Measurements from ENCODE around the gene POLE3.

- TF ChIP-seq EZH2 (IDR thresholded peaks at IDR 0.05; ENCODE audit: borderline replicate concordance, insufficient read depth, low read depth, low read length, poor library complexity, severe bottlenecking): no peak
- TF ChIP-seq, protein P1, sequence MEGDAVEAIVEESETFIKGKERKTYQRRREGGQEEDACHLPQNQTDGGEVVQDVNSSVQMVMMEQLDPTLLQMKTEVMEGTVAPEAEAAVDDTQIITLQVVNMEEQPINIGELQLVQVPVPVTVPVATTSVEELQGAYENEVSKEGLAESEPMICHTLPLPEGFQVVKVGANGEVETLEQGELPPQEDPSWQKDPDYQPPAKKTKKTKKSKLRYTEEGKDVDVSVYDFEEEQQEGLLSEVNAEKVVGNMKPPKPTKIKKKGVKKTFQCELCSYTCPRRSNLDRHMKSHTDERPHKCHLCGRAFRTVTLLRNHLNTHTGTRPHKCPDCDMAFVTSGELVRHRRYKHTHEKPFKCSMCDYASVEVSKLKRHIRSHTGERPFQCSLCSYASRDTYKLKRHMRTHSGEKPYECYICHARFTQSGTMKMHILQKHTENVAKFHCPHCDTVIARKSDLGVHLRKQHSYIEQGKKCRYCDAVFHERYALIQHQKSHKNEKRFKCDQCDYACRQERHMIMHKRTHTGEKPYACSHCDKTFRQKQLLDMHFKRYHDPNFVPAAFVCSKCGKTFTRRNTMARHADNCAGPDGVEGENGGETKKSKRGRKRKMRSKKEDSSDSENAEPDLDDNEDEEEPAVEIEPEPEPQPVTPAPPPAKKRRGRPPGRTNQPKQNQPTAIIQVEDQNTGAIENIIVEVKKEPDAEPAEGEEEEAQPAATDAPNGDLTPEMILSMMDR (IDR thresholded peaks at IDR 0.05): no peak
These were observed 49.0 kb downstream of the POLE3 start for GRCh38 chr9:113361304-113362018.

Data from B cell (primary cell).